ENCODE measurements around the gene CBX6. TPM values are rescaled to one million over a fixed set of nuclear protein-coding genes. Genes with fewer than 3 reads are reported as not detected.

Gene CBX6
- polyA plus RNA-seq, 2 of the 4 experiments (the other 2 are of a cell fraction) = 9.8 to 24.0 TPM

GRCh38 chr22:38817196-38817595 lies 54.8 kb downstream of the CBX6 start:
- ChIA-PET CTCF (interaction anchor here (0.6 to 1.6 kb wide), 3 partner anchors 44 to 53 kb away, joined by 3 to 4 read pairs (median 3); no protein-coding TSS in a partner anchor), POLR2A (no interaction called here)
- TF ChIP-seq POLR2AphosphoS2 (conservative IDR thresholded peaks at IDR 0.05; ENCODE audit: low read length) (no peak), ZSCAN20 (CRISPR knock-in tag; IDR thresholded peaks at IDR 0.05) (no peak), HEYL (CRISPR knock-in tag; IDR thresholded peaks at IDR 0.05) (no peak), CBX8 (IDR thresholded peaks at IDR 0.05) (no peak), ELK1 (IDR thresholded peaks at IDR 0.05; ENCODE audit: low read depth, low read length) (no peak)
- Histone ChIP-seq H3K4me3 (no peak overlapping the region), H3K4me2 (no peak overlapping the region), H3K27ac (no peak overlapping the region), H3K4me1 (no peaks in the 10 kb centered on the region), H3K9me3 (no peaks in the 10 kb centered on the region)
- WGBS (ENCODE audit: missing lambda C conversion rate) = 70% methylated on average over 6 of the region's 6 CpGs
- DNase-seq (ENCODE audit: low read depth in 1 of 2, low spot score in 1 of 2) (no peak), FAIRE-seq (no peak), ATAC-seq (no peak)

GRCh38 chr22:38815842-38816241 lies 56.2 kb downstream of the CBX6 start:
- ChIA-PET CTCF (interaction anchor here (0.5 to 0.7 kb wide), 2 partner anchors 12 to 54 kb away, joined by 3 to 4 read pairs; no protein-coding TSS in a partner anchor), POLR2A (no interaction called here)
- no CpG with 5 or more reads among the region's 1 CpG for WGBS (ENCODE audit: missing lambda C conversion rate)
- Histone ChIP-seq H3K27ac (no peak overlapping the region), H3K4me3 (no peak overlapping the region), H3K4me1 (no peaks in the 10 kb centered on the region), H3K9me3 (0 out of 3 replicates have a peak, but pooled peaks cover 1% of the 10 kb centered on the region), H3K4me2 (no peak overlapping the region)
- ATAC-seq (no peak), DNase-seq (ENCODE audit: low read depth in 1 of 2, low spot score in 1 of 2) (no peak), FAIRE-seq (no peak)
- TF ChIP-seq MAX (IDR thresholded peaks at IDR 0.05) = no peak
- TF ChIP-seq POLR2AphosphoS2 (conservative IDR thresholded peaks at IDR 0.05; ENCODE audit: low read length) = no peak
- no peak for TF ChIP-seq CBX2 (IDR thresholded peaks at IDR 0.05; ENCODE audit: borderline replicate concordance, low read depth)
- peak; percentile 81 for TF ChIP-seq MAFK (IDR thresholded peaks at IDR 0.05; ENCODE audit: partially characterized antibody)
- TF ChIP-seq ATOH8 (CRISPR knock-in tag; IDR thresholded peaks at IDR 0.05; ENCODE audit: low read depth) = no peak

Other genes with a start within 250 kb of the CBX6 start
- 3.5 and 4.0 TPM in 2 replicates for gene FAM227A, start 215.8 kb downstream of the CBX6 start, polyA plus RNA-seq (2011; rRNA removed)
- gene FAM227A, start 215.8 kb downstream of the CBX6 start, polyA plus RNA-seq (2017; fragmentation: RNase III; extraction: RNeasy Plus Mini Kit Qiagen cat#74134 plus additional on column Dnase treatment) = 1.4 to 1.7 TPM (median 1.4 TPM) in 3 replicates
- gene CBY1, start 215.6 kb downstream of the CBX6 start, polyA plus RNA-seq (2011; rRNA removed) = 18.9 and 20.8 TPM in 2 replicates
- gene CBY1, start 215.6 kb downstream of the CBX6 start, polyA plus RNA-seq (2017; fragmentation: RNase III; extraction: RNeasy Plus Mini Kit Qiagen cat#74134 plus additional on column Dnase treatment) = 17.5 to 19.4 TPM (median 18.6 TPM) in 3 replicates
- 53.6 and 63.2 TPM in 2 replicates for gene TOMM22, start 190.3 kb downstream of the CBX6 start, polyA plus RNA-seq (2011; rRNA removed)
- gene TOMM22, start 190.3 kb downstream of the CBX6 start, polyA plus RNA-seq (2017; fragmentation: RNase III; extraction: RNeasy Plus Mini Kit Qiagen cat#74134 plus additional on column Dnase treatment) = 68.4 to 69.8 TPM (median 69.2 TPM) in 3 replicates
- 37.5 and 40.9 TPM in 2 replicates for gene JOSD1, start 171.3 kb downstream of the CBX6 start, polyA plus RNA-seq (2011; rRNA removed)
- 28.5 to 30.9 TPM (median 29.7 TPM) in 3 replicates for gene JOSD1, start 171.3 kb downstream of the CBX6 start, polyA plus RNA-seq (2017; fragmentation: RNase III; extraction: RNeasy Plus Mini Kit Qiagen cat#74134 plus additional on column Dnase treatment)
- gene GTPBP1, start 166.3 kb downstream of the CBX6 start, polyA plus RNA-seq (2011; rRNA removed) = 10.7 and 15.1 TPM in 2 replicates
- gene GTPBP1, start 166.3 kb downstream of the CBX6 start, polyA plus RNA-seq (2017; fragmentation: RNase III; extraction: RNeasy Plus Mini Kit Qiagen cat#74134 plus additional on column Dnase treatment) = 7.1 to 9.0 TPM (median 8.8 TPM) in 3 replicates
- gene SUN2, start 116.2 kb downstream of the CBX6 start, polyA plus RNA-seq (2011; rRNA removed) = 12.6 and 18.4 TPM in 2 replicates
- 21.7 to 26.4 TPM (median 24.0 TPM) in 3 replicates for gene SUN2, start 116.2 kb downstream of the CBX6 start, polyA plus RNA-seq (2017; fragmentation: RNase III; extraction: RNeasy Plus Mini Kit Qiagen cat#74134 plus additional on column Dnase treatment)
- 9.8 and 9.9 TPM in 2 replicates for gene DNAL4, start 78.1 kb downstream of the CBX6 start, polyA plus RNA-seq (2011; rRNA removed)
- 7.0 to 7.7 TPM (median 7.6 TPM) in 3 replicates for gene DNAL4, start 78.1 kb downstream of the CBX6 start, polyA plus RNA-seq (2017; fragmentation: RNase III; extraction: RNeasy Plus Mini Kit Qiagen cat#74134 plus additional on column Dnase treatment)
- 3.3 and 6.6 TPM in 2 replicates for gene NPTXR, start 28.2 kb downstream of the CBX6 start, polyA plus RNA-seq (2011; rRNA removed)
- gene NPTXR, start 28.2 kb downstream of the CBX6 start, polyA plus RNA-seq (2017; fragmentation: RNase III; extraction: RNeasy Plus Mini Kit Qiagen cat#74134 plus additional on column Dnase treatment) = 9.7 to 15.3 TPM (median 14.8 TPM) in 3 replicates
- gene APOBEC3A, start 85.4 kb upstream of the CBX6 start, polyA plus RNA-seq (2011; rRNA removed) = not detected in 2 replicates
- gene APOBEC3A, start 85.4 kb upstream of the CBX6 start, polyA plus RNA-seq (2017; fragmentation: RNase III; extraction: RNeasy Plus Mini Kit Qiagen cat#74134 plus additional on column Dnase treatment) = not detected in 3 replicates
- gene APOBEC3B, start 110.1 kb upstream of the CBX6 start, polyA plus RNA-seq (2011; rRNA removed) = 14.7 and 16.7 TPM in 2 replicates
- gene APOBEC3B, start 110.1 kb upstream of the CBX6 start, polyA plus RNA-seq (2017; fragmentation: RNase III; extraction: RNeasy Plus Mini Kit Qiagen cat#74134 plus additional on column Dnase treatment) = 17.9 to 19.6 TPM (median 19.1 TPM) in 3 replicates
- 15.1 and 22.2 TPM in 2 replicates for gene APOBEC3C, start 142.0 kb upstream of the CBX6 start, polyA plus RNA-seq (2011; rRNA removed)
- 29.3 to 31.7 TPM (median 31.1 TPM) in 3 replicates for gene APOBEC3C, start 142.0 kb upstream of the CBX6 start, polyA plus RNA-seq (2017; fragmentation: RNase III; extraction: RNeasy Plus Mini Kit Qiagen cat#74134 plus additional on column Dnase treatment)
- 0.66 and 0.67 TPM in 2 replicates for gene APOBEC3D, start 148.9 kb upstream of the CBX6 start, polyA plus RNA-seq (2011; rRNA removed)
- gene APOBEC3D, start 148.9 kb upstream of the CBX6 start, polyA plus RNA-seq (2017; fragmentation: RNase III; extraction: RNeasy Plus Mini Kit Qiagen cat#74134 plus additional on column Dnase treatment) = 0.29 to 0.33 TPM (median 0.30 TPM) in 3 replicates
- 2.9 and 4.0 TPM in 2 replicates for gene APOBEC3F, start 168.6 kb upstream of the CBX6 start, polyA plus RNA-seq (2011; rRNA removed)
- gene APOBEC3F, start 168.6 kb upstream of the CBX6 start, polyA plus RNA-seq (2017; fragmentation: RNase III; extraction: RNeasy Plus Mini Kit Qiagen cat#74134 plus additional on column Dnase treatment) = 3.3 to 4.3 TPM (median 4.3 TPM) in 3 replicates
- gene APOBEC3G, start 205.1 kb upstream of the CBX6 start, polyA plus RNA-seq (2011; rRNA removed) = not detected in 2 replicates
- gene APOBEC3G, start 205.1 kb upstream of the CBX6 start, polyA plus RNA-seq (2017; fragmentation: RNase III; extraction: RNeasy Plus Mini Kit Qiagen cat#74134 plus additional on column Dnase treatment) = 0.16 TPM in 1 of 3 replicates, not detected in the others
- gene APOBEC3H, start 225.0 kb upstream of the CBX6 start, polyA plus RNA-seq (2011; rRNA removed) = 0.43 and 0.48 TPM in 2 replicates
- gene APOBEC3H, start 225.0 kb upstream of the CBX6 start, polyA plus RNA-seq (2017; fragmentation: RNase III; extraction: RNeasy Plus Mini Kit Qiagen cat#74134 plus additional on column Dnase treatment) = 0.39 to 0.45 TPM in 2 of 3 replicates, not detected in the other

Data from A549 (cell line).